Measurements from ENCODE around the gene AGO3. TPM values are rescaled to one million over a fixed set of nuclear protein-coding genes. Genes with fewer than 3 reads are reported as not detected.
"Not testable (repeated sequence)": the region's sequence is repeated elsewhere in the genome, so short reads cannot be mapped to it uniquely, and the experiment has no call there.

AGO3 gene
- polyA plus RNA-seq, 3 donors: 10.8 to 12.6 (median 11.8) TPM

- no peak for DNase-seq (ENCODE audit: low read depth in 3 of 3, low spot score in 2 of 3)
Measured at GRCh38 chr1:35988237-35988636, 57.3 kb downstream of the AGO3 start.

GRCh38 chr1:36006941-36007500 lies 76.1 kb downstream of the AGO3 start:
- DNase-seq (ENCODE audit: low read depth in 3 of 3, low spot score in 2 of 3): no peak

- DNase-seq (ENCODE audit: low read depth in 3 of 3, low spot score in 2 of 3): no peak
Measured at GRCh38 chr1:36007741-36008140, 76.8 kb downstream of the AGO3 start.

GRCh38 chr1:36008546-36009197 lies 77.8 kb downstream of the AGO3 start:
- no peak for DNase-seq (ENCODE audit: low read depth in 3 of 3, low spot score in 2 of 3)

- DNase-seq (ENCODE audit: low read depth in 3 of 3, low spot score in 2 of 3): no peak
Measured at GRCh38 chr1:36014722-36015220, 83.9 kb downstream of the AGO3 start.

- no peak for DNase-seq (ENCODE audit: low read depth in 3 of 3, low spot score in 2 of 3)
Measured at GRCh38 chr1:36016686-36017085, 85.8 kb downstream of the AGO3 start.

GRCh38 chr1:36023098-36023769 lies 92.3 kb downstream of the AGO3 start:
- DNase-seq (ENCODE audit: low read depth in 3 of 3, low spot score in 2 of 3): no peak

- not testable (repeated sequence) for DNase-seq (ENCODE audit: low read depth in 3 of 3, low spot score in 2 of 3)
Measured at GRCh38 chr1:36024024-36024423, 93.1 kb downstream of the AGO3 start.

GRCh38 chr1:36024847-36025246 lies 93.9 kb downstream of the AGO3 start:
- no peak for DNase-seq (ENCODE audit: low read depth in 3 of 3, low spot score in 2 of 3)

- no peak for DNase-seq (ENCODE audit: low read depth in 3 of 3, low spot score in 2 of 3)
Measured at GRCh38 chr1:36027766-36028165, 96.9 kb downstream of the AGO3 start.

- no peak for DNase-seq (ENCODE audit: low read depth in 3 of 3, low spot score in 2 of 3)
Measured at GRCh38 chr1:36031441-36031840, 100.5 kb downstream of the AGO3 start.

GRCh38 chr1:36034692-36035091 lies 103.8 kb downstream of the AGO3 start:
- no peak for DNase-seq (ENCODE audit: low read depth in 3 of 3, low spot score in 2 of 3)

GRCh38 chr1:36035154-36035553 lies 104.2 kb downstream of the AGO3 start:
- DNase-seq (ENCODE audit: low read depth in 3 of 3, low spot score in 2 of 3): no peak

GRCh38 chr1:36040238-36040637 lies 109.3 kb downstream of the AGO3 start:
- DNase-seq (ENCODE audit: low read depth in 3 of 3, low spot score in 2 of 3): no peak

GRCh38 chr1:36051821-36052220 lies 120.9 kb downstream of the AGO3 start:
- DNase-seq (ENCODE audit: low read depth in 3 of 3, low spot score in 2 of 3): no peak

- DNase-seq (ENCODE audit: low read depth in 3 of 3, low spot score in 2 of 3): no peak
Measured at GRCh38 chr1:36053978-36054377, 123.1 kb downstream of the AGO3 start.

- DNase-seq (ENCODE audit: low read depth in 3 of 3, low spot score in 2 of 3): no peak
Measured at GRCh38 chr1:36055706-36056105, 124.8 kb downstream of the AGO3 start.

GRCh38 chr1:36062315-36062714 lies 131.4 kb downstream of the AGO3 start:
- DNase-seq (ENCODE audit: low read depth in 3 of 3, low spot score in 2 of 3): no peak

GRCh38 chr1:36067871-36068270 lies 137.0 kb downstream of the AGO3 start:
- no peak for DNase-seq (ENCODE audit: low read depth in 3 of 3, low spot score in 2 of 3)

GRCh38 chr1:36068866-36069265 lies 138.0 kb downstream of the AGO3 start:
- DNase-seq (ENCODE audit: low read depth in 3 of 3, low spot score in 2 of 3): no peak

- no peak for DNase-seq (ENCODE audit: low read depth in 3 of 3, low spot score in 2 of 3)
Measured at GRCh38 chr1:36070349-36070748, 139.4 kb downstream of the AGO3 start.

GRCh38 chr1:36076979-36077573 lies 146.2 kb downstream of the AGO3 start:
- no peak for DNase-seq (ENCODE audit: low read depth in 3 of 3, low spot score in 2 of 3)
